ENCODE results near the gene NUAK1. TPM values are rescaled to one million over a fixed set of nuclear protein-coding genes. Genes with fewer than 3 reads are reported as not detected.

Gene NUAK1
- total and polyA plus RNA-seq, 7 donors: 7.0 to 102 (median 21.8) TPM

DNA sequence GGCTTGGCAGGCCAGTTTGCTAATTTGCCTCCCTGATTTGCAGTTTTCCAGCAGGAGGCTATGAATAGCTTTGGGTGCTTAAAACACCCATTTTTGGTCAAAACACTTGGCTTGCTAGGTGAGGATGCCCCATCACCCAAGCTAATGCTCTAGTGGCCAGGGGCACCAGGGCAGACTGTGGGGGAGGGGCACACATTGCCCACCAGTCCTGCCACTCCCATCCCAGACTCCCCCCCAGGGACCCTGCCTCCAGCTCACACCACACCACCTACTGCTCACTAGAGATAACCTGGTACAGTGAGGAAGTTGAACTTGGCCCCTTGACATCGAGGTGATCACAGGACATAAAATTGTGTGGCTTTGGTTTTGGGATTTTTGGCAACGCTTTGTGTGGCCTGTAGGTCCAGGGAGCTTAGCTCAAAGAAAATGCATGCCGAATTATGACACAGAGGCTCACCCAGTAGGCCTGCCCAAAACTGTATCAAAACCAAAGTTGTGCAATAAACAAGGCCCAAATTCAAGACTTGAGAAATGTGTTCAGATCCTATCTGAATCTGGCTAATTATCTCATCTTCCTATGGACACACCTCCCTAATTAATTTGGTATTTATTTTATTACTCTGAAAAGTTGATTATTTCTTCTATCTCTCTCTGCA lies 4.3 kb downstream of the NUAK1 start:
- intact Hi-C loops (cut with DNase I): loop anchor here (5.0 to 10.0 kb wide), 3 partner anchors 202 to 570 kb away; no protein-coding TSS in a partner anchor
- peaks cover 65% of the 10 kb centered on the region for H3K4me1 ChIP-seq
- H3K27ac ChIP-seq: no peak overlapping the region
- WGBS, 3 donors: 47 to 69% (median 56%) methylated on average over 3 of the region's 3 CpGs
- TF ChIP-seq, protein P1, sequence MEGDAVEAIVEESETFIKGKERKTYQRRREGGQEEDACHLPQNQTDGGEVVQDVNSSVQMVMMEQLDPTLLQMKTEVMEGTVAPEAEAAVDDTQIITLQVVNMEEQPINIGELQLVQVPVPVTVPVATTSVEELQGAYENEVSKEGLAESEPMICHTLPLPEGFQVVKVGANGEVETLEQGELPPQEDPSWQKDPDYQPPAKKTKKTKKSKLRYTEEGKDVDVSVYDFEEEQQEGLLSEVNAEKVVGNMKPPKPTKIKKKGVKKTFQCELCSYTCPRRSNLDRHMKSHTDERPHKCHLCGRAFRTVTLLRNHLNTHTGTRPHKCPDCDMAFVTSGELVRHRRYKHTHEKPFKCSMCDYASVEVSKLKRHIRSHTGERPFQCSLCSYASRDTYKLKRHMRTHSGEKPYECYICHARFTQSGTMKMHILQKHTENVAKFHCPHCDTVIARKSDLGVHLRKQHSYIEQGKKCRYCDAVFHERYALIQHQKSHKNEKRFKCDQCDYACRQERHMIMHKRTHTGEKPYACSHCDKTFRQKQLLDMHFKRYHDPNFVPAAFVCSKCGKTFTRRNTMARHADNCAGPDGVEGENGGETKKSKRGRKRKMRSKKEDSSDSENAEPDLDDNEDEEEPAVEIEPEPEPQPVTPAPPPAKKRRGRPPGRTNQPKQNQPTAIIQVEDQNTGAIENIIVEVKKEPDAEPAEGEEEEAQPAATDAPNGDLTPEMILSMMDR (IDR thresholded peaks at IDR 0.05): no peak
- peak overlapping the region; percentile 91 for H3K4me3 ChIP-seq
- no peak for DNase-seq
- no peaks in the 10 kb centered on the region for H3K36me3 ChIP-seq (ENCODE audit: insufficient read depth in 1 of 2, low read depth in 1 of 2)
- H3K27me3 ChIP-seq (ENCODE audit: insufficient read depth in 3 of 3, low read length in 2 of 3): no peaks in the 10 kb centered on the region
- no peak for ATAC-seq
- H3K9me3 ChIP-seq: no peaks in the 10 kb centered on the region

DNA sequence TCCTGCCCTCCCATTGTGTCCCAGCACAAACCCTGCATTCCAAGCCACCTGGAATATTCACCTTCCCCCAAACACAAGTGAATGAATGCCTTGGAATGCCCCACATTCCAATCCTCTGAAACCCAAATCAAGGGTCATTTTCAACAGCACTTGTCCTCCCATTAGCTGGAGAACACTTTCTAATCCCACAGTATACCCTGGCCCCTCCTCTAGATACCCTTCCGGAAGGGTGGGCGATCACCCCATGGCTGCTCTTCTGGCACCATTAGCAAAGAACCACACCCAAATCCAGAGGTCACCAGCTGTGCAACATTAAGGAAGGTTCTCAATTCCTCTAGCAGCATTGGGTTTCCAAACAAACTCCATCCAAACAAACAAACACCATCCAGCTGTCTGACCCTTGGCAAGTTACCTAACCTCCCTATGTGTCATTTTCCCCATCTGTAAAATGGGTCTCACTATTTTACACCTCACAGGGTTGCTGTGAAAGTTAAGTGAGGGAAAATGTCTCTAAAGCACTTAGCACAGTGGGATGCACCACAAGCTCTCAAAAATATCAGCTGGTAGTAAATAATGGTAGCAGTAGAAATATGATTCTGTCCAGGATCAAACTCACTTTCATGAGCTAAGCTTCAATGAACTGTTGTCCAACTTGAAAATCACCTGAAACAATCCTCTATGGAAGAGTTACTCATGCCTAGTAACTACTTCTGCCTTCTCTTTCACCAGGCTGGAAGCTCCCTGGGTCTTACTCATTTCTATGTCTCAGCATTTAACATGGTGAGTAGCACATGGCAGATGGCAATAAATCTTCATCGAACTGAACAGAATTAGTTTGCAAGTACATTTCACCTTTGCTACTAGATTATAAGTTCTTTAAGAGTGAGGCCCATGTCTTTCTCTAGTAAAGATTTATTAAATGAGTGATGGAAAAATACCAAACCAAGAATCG lies 5.3 kb downstream of the NUAK1 start:
- intact Hi-C loops (cut with DNase I): loop anchor here (5.0 to 10.0 kb wide), 3 partner anchors 201 to 569 kb away; no protein-coding TSS in a partner anchor
- H3K36me3 ChIP-seq (ENCODE audit: insufficient read depth in 1 of 2, low read depth in 1 of 2): no peaks in the 10 kb centered on the region
- H3K27me3 ChIP-seq (ENCODE audit: insufficient read depth in 3 of 3, low read length in 2 of 3): no peaks in the 10 kb centered on the region
- DNase-seq (no peak), ATAC-seq (peak in 1 of 4 donors; percentile 49)
- H3K4me1 ChIP-seq: peaks cover 74% of the 10 kb centered on the region
- no peak overlapping the region for H3K27ac ChIP-seq
- TF ChIP-seq, protein P1 (IDR thresholded peaks at IDR 0.05): no peak
- 56 to 83% (median 67%) methylated on average over 4 of the region's 4 CpGs for WGBS, 3 donors
- H3K4me3 ChIP-seq: no peak overlapping the region
- no peaks in the 10 kb centered on the region for H3K9me3 ChIP-seq

DNA sequence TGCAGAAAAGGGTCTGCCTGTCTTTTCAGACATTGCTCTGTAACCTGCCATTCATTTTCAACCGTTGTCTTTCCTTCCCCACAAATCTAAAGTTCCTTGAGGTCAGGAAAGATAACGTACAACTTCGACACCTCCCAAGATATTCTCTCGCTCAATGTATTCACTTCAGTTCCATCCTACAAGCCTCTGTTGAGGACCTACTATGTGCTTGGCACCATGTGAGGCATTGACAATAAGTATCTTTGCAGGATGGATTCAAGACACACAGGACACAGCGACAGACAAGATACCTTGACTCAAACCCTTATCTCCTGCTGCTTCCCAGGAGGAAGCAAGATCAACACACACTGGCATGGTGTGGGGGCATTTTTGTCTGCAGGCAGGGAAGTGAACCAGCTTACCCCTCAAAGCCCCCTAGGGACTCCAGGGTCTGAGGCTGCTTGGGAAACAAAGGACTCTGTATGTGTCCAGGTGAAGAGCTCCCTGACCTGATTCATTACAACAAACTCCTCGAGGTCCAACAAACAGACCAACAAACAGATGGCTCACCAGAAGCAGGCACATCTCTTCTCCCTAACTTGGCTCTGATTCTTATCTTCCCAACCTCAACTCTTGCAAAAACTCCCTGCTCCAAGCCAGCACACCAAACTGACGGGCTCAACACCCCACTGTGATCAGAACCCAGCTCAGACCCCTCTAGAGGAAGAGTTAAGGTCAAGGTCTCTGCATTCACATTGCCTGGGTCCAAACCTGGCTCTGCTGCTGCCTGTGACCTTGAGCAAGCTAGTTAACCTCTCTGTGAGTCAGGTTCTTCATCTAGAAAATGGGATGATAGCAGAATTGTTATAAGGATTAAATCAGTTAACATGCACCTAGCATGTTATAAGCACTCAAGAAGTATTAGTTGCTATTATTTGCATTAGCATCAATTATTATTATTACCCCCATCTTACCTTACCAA lies 6.3 kb downstream of the NUAK1 start:
- TF ChIP-seq, protein P1 (IDR thresholded peaks at IDR 0.05): no peak
- Histone ChIP-seq H3K36me3 (ENCODE audit: insufficient read depth in 1 of 2, low read depth in 1 of 2) (no peaks in the 10 kb centered on the region), H3K9me3 (no peaks in the 10 kb centered on the region), H3K27me3 (ENCODE audit: insufficient read depth in 3 of 3, low read length in 2 of 3) (no peaks in the 10 kb centered on the region), H3K4me1 (peaks cover 79% of the 10 kb centered on the region), H3K4me3 (no peak overlapping the region), H3K27ac (no peak overlapping the region)
- no peak for ATAC-seq
- WGBS, 3 donors: 80 to 89% (median 83%) methylated on average over 7 of the region's 7 CpGs
- intact Hi-C loops (cut with DNase I): loop anchor here (5.0 to 10.0 kb wide), 3 partner anchors 200 to 568 kb away; no protein-coding TSS in a partner anchor
- DNase-seq: no peak

DNA sequence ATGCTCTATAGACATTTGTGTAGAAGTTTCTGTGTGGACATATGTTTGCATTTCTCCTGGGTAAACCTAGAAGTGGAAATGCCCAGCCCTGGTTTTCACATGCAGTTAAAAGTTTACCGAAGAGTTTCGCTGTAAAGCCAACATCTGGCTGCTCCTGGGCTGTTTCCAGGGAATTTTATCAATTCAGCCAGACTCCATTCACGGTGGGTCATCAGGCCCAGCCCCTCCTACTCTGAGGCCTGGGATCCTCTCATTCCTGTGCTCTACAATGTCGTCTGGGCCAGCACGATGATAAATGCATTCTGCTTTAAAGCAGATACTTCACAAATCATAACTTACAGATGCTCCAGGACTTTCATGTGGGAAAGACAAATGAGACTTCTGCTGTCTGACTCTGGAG lies 7.1 kb downstream of the NUAK1 start:
- 51 to 65% (median 54%) methylated on average over 5 of the region's 5 CpGs for WGBS, 3 donors
- no peaks in the 10 kb centered on the region for H3K27me3 ChIP-seq (ENCODE audit: insufficient read depth in 3 of 3, low read length in 2 of 3)
- TF ChIP-seq, protein P1 (IDR thresholded peaks at IDR 0.05): no peak
- peaks cover 79% of the 10 kb centered on the region for H3K4me1 ChIP-seq
- no peak for ATAC-seq
- intact Hi-C loops (cut with DNase I): loop anchor here (5.0 to 10.0 kb wide), 3 partner anchors 199 to 567 kb away; no protein-coding TSS in a partner anchor
- H3K27ac ChIP-seq: no peak overlapping the region
- no peak overlapping the region for H3K4me3 ChIP-seq
- no peaks in the 10 kb centered on the region for H3K36me3 ChIP-seq (ENCODE audit: insufficient read depth in 1 of 2, low read depth in 1 of 2)
- no peak for DNase-seq
- no peaks in the 10 kb centered on the region for H3K9me3 ChIP-seq
